Activated CD4-positive, alpha-beta memory T cell treated with anti-CD3 and anti-CD28 coated beads for 36 hours (primary cell): ENCODE results near the gene CCDC102A. TPM values are rescaled to one million over a fixed set of nuclear protein-coding genes. Genes with fewer than 3 reads are reported as not detected.
"Not testable (repeated sequence)": the region's sequence is repeated elsewhere in the genome, so short reads cannot be mapped to it uniquely, and the experiment has no call there.

ENCODE experiments used
- CTCF ChIA-PET: fragments of 350-600 bp; sonication (Branson Sonifier 250); formaldehyde crosslinking; loops from one replicate; lab custom pipeline; 2021; ENCODE audit warnings: antibody characterized with exemption, inconsistent platforms; lab: Charles Lee
- POLR2A ChIA-PET: fragments of 350-600 bp; sonication (Branson Sonifier 250); formaldehyde crosslinking; loops from one replicate; lab custom pipeline; 2021; ENCODE audit warnings: antibody characterized with exemption; lab: Charles Lee
- DNase-seq: peaks from one replicate; pipeline ENCODE4 v3.0.0-alpha.2; 2020
- H3K27ac Mint-ChIP-seq: one replicate; pipeline ENCODE4 v1.8.0; 2021; ENCODE audit warnings: mixed read lengths
- H3K27me3 Mint-ChIP-seq: one replicate; pipeline ENCODE4 v1.8.0; 2021; ENCODE audit warnings: mixed read lengths
- H3K36me3 Mint-ChIP-seq: one replicate; pipeline ENCODE4 v1.8.0; 2021; ENCODE audit warnings: mixed read lengths
- H3K4me1 Mint-ChIP-seq: one replicate; pipeline ENCODE4 v1.8.0; 2021; ENCODE audit warnings: low read depth, mixed read lengths
- H3K4me3 Mint-ChIP-seq: one replicate; pipeline ENCODE4 v1.8.0; 2021; ENCODE audit warnings: mild to moderate bottlenecking, mixed read lengths
- H3K9me3 Mint-ChIP-seq: one replicate; pipeline ENCODE4 v1.8.0; 2021; ENCODE audit warnings: mixed read lengths
- intact Hi-C: fragments of 100-400 bp; cut with micrococcal nuclease; formaldehyde crosslinking; loops from one replicate; pipeline ENCODE4 v1.15.1; 2023
- total RNA-seq, 2 experiments: library from RNA; stranded (reverse); gene quantifications; one replicate each; pipeline ENCODE4 v1.2.3, GENCODE V29; 2021

CCDC102A gene
- total RNA-seq, 2 experiments from 2014 or later: 7.0 to 7.9 TPM

DNA sequence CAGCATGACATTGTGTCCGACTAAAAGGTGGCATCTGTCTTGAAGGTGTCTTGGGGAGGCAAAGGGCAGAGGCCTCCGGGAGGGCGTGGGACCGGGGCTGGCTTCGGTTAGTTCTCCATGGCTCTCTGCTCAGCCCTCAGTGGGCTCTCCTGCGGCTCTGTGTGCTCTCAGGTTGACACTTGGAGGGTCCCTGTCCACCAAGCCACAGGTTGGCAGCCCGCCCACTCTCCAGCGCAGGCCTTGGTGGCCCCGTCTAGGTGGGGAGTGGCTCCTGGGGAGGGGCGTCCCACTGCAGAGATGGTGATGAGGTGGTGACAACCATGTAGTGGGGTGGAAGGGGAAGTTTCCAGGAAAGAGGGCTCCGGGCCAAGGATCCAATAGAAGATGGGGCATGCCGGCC is 37.7 kb upstream of the CCDC102A start:
- Mint-ChIP-seq H3K27ac (no peak overlapping the region), H3K4me1 (peaks cover 26% of the 10 kb centered on the region), H3K9me3 (no peaks in the 10 kb centered on the region), H3K36me3 (no peaks in the 10 kb centered on the region), H3K4me3 (no peak overlapping the region), H3K27me3 (no peaks in the 10 kb centered on the region)
- CTCF ChIA-PET: interaction anchor here (4.8 to 8.7 kb wide), 2 partner anchors 17 to 75 kb away, joined by 69 to 197 read pairs; no protein-coding TSS in a partner anchor
- no peak for DNase-seq
- intact Hi-C loops: no loop called here
- POLR2A ChIA-PET: no interaction called here

DNA sequence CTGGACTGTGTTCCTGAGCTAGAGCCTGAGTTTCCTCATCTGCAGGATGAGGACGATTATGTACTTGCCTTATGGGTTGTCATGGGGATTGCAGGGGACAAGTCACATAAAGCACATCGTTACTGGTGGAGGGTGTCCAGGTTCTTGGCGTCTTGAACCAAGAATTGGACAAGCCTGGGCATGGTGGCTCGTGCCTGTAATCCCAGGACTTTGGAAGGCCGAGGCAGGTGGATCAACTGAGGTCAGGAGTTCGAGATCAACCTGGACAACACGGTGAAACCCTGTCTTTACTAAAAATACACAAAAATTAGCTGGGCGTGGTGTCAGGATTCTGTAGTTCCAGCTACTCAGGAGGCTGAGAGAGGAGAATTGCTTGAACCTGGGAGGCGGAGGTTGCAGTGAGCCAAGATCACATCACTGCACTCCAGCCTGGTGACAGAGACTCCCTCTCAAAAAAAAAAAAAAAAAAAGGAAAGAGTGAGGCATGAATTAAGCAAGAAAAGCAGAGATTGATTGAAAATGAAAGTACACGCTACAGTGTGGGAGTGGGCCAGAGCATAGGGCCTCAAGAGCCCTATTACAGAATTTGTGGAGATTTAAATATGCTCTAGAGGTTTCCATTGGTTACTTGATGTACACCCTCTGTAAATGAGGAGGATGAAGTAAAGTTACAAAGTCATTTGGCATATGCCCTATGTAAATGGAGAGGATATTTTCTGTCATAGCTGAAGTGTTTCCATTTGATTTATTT is 36.8 kb upstream of the CCDC102A start:
- Mint-ChIP-seq H3K4me3 (no peak overlapping the region), H3K36me3 (peaks cover 3% of the 10 kb centered on the region), H3K27ac (peak overlapping the region; percentile 28), H3K4me1 (peaks cover 18% of the 10 kb centered on the region), H3K9me3 (no peaks in the 10 kb centered on the region), H3K27me3 (no peaks in the 10 kb centered on the region)
- POLR2A ChIA-PET: interaction anchor here (0.6 kb wide), 1 partner anchor 38 kb away, joined by 3 read pairs; no protein-coding TSS in a partner anchor
- CTCF ChIA-PET: interaction anchor here (1.7 to 8.7 kb wide), 2 partner anchors 76 to 146 kb away, joined by 3 to 197 read pairs; no protein-coding TSS in a partner anchor
- DNase-seq: no peak
- intact Hi-C loops: loop anchor here (2.0 kb wide), 1 partner anchor 36 kb away; the partner anchor contains the start of gene CCDC102A

DNA sequence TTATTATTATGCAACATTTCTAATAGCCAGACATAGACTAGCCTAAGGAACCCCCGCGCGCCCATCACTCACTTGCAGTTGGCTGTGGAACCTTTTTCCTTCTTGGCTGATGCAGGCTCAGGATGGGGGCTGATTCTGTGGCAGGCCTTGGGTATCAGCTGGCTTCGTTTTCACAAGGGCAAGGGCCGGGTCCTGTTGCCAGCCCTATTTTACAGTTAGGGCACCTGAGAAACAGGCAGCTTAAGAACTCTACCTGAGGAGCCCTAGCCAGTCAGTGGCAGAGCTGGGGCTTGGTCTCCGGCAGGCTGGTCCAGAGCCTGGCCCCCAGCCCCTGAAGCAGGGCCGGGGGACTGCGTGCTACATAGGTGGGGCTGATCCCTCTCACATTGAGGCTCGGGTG is 34.7 kb upstream of the CCDC102A start:
- Mint-ChIP-seq H3K27me3 (no peaks in the 10 kb centered on the region), H3K9me3 (no peaks in the 10 kb centered on the region), H3K4me1 (peaks cover 7% of the 10 kb centered on the region), H3K27ac (no peak overlapping the region), H3K36me3 (peaks cover 5% of the 10 kb centered on the region), H3K4me3 (no peak overlapping the region)
- ChIA-PET POLR2A (no interaction called here), CTCF (interaction anchor here (0.6 kb wide), 1 partner anchor 19 kb away, joined by 3 read pairs; no protein-coding TSS in a partner anchor)
- no peak for DNase-seq
- intact Hi-C loops: no loop called here

DNA sequence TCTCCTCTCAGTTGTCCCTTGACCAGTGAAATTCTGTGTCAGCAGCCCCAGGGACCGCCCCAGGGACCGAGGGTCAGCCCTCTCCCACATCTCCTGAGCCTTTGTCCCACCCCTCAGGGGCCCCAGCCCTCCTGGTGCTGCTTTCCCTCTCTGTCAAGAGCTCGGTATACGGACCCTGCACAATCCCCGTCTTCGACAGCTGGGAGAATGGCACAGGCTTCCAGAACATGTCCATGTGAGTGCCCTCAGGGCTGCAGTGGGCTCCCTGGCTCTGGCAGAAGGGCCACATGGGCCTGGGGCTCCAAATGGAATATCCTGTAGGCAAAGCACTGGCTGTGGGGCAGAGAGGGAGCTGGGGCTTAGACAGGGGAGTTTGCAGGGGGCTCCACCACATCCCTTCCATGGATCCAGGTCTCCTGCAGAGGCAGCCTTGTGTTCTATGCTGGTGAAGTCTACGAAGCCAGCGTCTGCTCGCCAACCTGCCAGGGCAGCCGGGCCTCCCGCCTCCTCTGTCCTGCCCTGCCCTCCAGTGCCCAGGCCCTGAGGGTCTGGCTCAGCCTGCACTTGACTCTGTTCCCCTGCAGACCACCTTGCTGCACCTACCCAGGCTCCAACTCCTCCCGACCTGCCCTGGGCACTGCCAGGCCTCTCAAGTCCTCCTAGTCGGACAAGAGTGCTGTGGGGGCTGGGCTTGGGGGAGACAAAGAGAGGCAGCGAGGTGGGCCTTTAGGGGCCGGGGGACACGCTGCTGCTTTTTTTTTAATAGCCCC is 34.1 kb upstream of the CCDC102A start:
- H3K9me3 Mint-ChIP-seq: no peaks in the 10 kb centered on the region
- H3K36me3 Mint-ChIP-seq: peaks cover 5% of the 10 kb centered on the region
- DNase-seq: no peak
- H3K4me3 Mint-ChIP-seq: no peak overlapping the region
- H3K4me1 Mint-ChIP-seq: peaks cover 7% of the 10 kb centered on the region
- POLR2A ChIA-PET: no interaction called here
- no peaks in the 10 kb centered on the region for H3K27me3 Mint-ChIP-seq
- H3K27ac Mint-ChIP-seq: no peak overlapping the region
- intact Hi-C loops: no loop called here
- CTCF ChIA-PET: interaction anchor here (1.2 kb wide), 1 partner anchor 78 kb away, joined by 3 read pairs; no protein-coding TSS in a partner anchor

DNA sequence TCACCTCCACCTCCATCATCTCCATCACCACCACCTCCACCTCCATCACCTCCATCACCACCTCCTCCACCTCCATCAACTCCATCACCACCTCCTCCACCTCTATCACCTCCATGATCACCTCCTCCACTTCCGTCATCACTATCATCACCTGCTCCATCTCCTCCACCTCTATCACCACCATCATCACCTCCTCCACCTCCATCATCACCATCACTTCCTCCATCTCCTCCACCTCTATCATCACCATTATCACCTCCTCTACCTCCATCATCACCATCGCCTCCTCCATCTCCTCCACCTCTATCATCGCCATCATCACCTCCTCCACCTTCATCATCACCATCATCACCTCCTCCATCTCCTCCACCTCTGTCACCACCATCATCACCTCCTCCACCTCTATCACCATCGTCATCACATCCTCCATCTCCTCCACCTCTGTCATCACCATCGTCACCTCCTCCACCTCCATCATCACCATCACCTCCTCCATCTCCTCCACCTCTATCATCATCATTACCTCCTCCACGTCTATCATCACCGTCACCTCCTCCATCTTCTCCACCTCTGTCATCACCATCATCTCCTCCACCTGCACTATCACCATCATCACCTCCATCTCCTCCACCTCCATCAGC is 33.1 kb upstream of the CCDC102A start:
- no peak for DNase-seq
- no peak overlapping the region for H3K27ac Mint-ChIP-seq

DNA sequence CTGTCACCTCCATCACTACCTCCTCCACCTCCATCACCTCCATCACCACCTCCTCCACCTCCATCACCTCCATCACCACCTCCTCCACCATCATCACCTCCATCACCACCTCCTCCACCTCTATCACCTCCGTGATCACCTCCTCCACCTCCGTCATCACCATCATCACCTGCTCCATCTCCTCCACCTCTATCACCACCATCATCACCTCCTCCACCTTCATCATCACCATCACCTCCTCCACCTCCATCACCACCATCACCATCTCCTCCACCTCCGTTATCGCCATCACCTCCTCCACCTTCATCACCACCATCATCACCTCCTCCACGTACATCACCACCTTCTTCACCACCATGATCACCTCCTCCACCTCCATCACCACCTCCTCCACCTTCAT is 32.4 kb upstream of the CCDC102A start:
- H3K36me3 Mint-ChIP-seq, POLR2A ChIA-PET, H3K9me3 Mint-ChIP-seq, intact Hi-C loops, H3K27me3 Mint-ChIP-seq, DNase-seq, CTCF ChIA-PET, H3K27ac Mint-ChIP-seq, H3K4me3 Mint-ChIP-seq: not testable (repeated sequence)
- H3K4me1 Mint-ChIP-seq: peaks cover 14% of the 10 kb centered on the region

More for the DNA sequence above, 33.1 kb upstream of the CCDC102A start:
- CTCF ChIA-PET: interaction anchor here (1.2 kb wide), 1 partner anchor 79 kb away, joined by 3 read pairs; no protein-coding TSS in a partner anchor
- peaks cover 13% of the 10 kb centered on the region for H3K4me1 Mint-ChIP-seq
- no peak overlapping the region for H3K4me3 Mint-ChIP-seq
- no peaks in the 10 kb centered on the region for H3K9me3 Mint-ChIP-seq
- POLR2A ChIA-PET: no interaction called here
- H3K27me3 Mint-ChIP-seq: no peaks in the 10 kb centered on the region
- intact Hi-C loops: no loop called here
- H3K36me3 Mint-ChIP-seq: peaks cover 5% of the 10 kb centered on the region

DNA sequence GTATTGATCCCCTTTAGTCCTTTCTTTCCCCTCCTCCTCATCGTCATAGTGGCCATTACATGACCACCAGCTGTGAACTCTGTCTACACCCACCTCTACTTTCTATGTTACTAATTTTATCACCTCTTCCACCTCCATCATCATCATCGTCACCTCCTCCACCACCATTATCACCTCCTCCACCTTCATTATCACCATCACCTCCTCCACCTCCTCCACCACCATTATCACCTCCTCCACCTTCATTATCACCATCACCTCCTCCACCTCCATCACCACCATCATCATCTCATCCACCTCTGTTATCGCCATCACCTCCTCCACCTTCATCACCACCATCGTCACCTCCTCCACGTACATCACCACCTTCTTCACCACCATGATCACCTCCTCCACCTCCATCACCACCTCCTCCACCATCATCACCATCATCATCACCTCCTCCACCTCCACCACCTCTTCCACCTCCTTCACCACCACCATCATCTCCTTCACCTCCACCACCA is 31.9 kb upstream of the CCDC102A start:
- Mint-ChIP-seq H3K9me3 (no peaks in the 10 kb centered on the region), H3K4me1 (peaks cover 11% of the 10 kb centered on the region), H3K27ac (no peak overlapping the region), H3K4me3 (no peak overlapping the region), H3K27me3 (no peaks in the 10 kb centered on the region), H3K36me3 (peaks cover 5% of the 10 kb centered on the region)
- DNase-seq: no peak
- ChIA-PET POLR2A (no interaction called here), CTCF (no interaction called here)
- intact Hi-C loops: no loop called here

DNA sequence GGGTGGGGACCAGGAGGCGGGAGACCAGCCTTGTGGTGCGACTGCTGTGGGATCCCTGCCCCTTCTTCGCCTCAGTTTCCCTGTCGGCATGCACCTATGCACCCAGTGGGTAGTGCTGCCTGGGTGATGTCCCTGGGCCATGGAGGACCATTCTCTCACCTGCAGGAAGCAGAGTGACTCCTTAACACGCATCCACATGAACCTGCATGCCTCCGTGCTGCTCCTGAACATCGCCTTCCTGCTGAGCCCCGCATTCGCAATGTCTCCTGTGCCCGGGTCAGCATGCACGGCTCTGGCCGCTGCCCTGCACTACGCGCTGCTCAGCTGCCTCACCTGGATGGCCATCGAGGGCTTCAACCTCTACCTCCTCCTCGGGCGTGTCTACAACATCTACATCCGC is 31.3 kb upstream of the CCDC102A start:
- Mint-ChIP-seq H3K4me3 (no peak overlapping the region), H3K27ac (no peak overlapping the region), H3K4me1 (peaks cover 6% of the 10 kb centered on the region), H3K27me3 (no peaks in the 10 kb centered on the region), H3K36me3 (peaks cover 5% of the 10 kb centered on the region), H3K9me3 (no peaks in the 10 kb centered on the region)
- DNase-seq: no peak
- intact Hi-C loops: no loop called here
- ChIA-PET CTCF (no interaction called here), POLR2A (no interaction called here)

DNA sequence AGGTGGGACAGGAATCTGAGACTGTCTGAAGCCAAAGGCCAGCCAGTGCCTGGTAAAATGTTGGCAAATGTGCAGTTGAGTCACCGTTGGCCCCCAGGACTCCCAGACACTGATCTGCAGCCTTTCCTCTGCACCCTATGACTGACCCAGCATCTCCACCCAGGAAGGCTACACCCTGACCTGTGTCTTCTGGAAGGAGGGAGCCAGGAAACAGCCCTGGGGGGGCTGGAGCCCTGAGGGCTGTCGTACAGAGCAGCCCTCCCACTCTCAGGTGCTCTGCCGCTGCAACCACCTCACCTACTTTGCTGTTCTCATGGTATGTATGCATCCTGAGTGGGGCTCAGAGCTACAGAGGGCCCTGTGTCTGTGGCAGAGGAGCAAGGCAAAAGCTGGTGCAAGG is 30.1 kb upstream of the CCDC102A start:
- Mint-ChIP-seq H3K27ac (no peak overlapping the region), H3K4me1 (peaks cover 6% of the 10 kb centered on the region), H3K36me3 (peaks cover 5% of the 10 kb centered on the region), H3K4me3 (no peak overlapping the region), H3K9me3 (no peaks in the 10 kb centered on the region), H3K27me3 (no peaks in the 10 kb centered on the region)
- POLR2A ChIA-PET: no interaction called here
- CTCF ChIA-PET: interaction anchor here (1.0 kb wide), 1 partner anchor 10 kb away, joined by 3 read pairs; no protein-coding TSS in a partner anchor
- intact Hi-C loops: no loop called here
- DNase-seq: no peak

DNA sequence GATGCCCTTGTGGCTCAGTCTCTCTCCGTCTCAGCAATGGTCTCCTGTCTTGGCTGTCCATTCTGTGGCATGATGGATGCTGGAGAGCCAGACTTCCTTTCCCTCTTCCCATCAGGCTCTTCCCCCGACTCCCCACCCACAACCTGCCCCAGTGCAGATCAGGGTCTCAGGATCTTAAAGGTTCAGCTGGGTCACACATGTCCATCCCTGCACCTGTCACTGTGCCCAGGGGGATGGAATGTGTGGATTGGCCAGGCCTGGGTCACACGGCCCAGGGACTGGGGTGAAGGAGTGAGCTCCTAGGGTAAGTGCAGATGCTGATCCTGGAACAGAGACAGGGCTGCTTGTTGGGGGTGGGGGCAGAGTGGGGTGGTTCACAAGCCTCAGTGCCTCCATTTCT is 29.1 kb upstream of the CCDC102A start:
- no peak for DNase-seq
- Mint-ChIP-seq H3K4me3 (no peak overlapping the region), H3K4me1 (peaks cover 6% of the 10 kb centered on the region), H3K9me3 (peaks cover 5% of the 10 kb centered on the region), H3K27ac (no peak overlapping the region), H3K27me3 (no peaks in the 10 kb centered on the region), H3K36me3 (peaks cover 6% of the 10 kb centered on the region)
- ChIA-PET CTCF (interaction anchor here (2.0 kb wide), 1 partner anchor 10 kb away, joined by 8 read pairs; no protein-coding TSS in a partner anchor), POLR2A (no interaction called here)
- intact Hi-C loops: no loop called here

DNA sequence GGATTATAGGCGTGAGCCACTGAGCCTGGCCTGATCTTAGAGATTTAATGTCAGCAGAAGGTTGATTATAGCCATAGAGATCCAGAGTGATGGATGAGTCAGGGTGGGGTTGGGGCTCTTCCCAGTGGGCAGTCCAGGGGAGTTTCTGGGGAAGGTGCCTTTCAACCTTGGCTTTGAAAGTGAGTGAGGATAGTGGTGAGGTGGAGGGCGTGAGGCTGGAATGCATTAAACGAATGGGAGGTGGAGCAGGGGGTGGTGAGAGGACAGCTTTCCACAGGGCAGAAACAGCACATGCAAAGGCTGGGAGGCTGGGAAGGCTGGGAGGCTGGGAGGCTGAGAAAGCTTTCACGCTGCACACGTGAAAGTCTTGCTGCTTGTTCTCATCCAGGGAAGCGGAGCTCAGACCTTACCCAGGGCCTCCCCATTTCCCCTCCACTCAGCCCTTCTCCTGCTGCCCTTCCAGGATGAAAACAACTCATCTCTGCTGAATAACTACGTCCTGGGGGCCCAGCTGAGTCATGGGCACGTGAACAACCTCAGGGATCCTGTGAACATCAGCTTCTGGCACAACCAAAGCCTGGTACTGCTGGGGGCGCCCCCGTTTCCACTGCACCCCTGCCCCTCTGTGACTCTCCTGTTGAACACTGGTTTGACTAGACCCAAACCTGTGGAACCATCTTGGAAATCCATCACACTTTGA is 28.4 kb upstream of the CCDC102A start:
- H3K27ac Mint-ChIP-seq: no peak overlapping the region
- DNase-seq: no peak
- POLR2A ChIA-PET: no interaction called here
- no peak overlapping the region for H3K4me3 Mint-ChIP-seq
- H3K4me1 Mint-ChIP-seq: peaks cover 6% of the 10 kb centered on the region
- H3K36me3 Mint-ChIP-seq: peaks cover 10% of the 10 kb centered on the region
- CTCF ChIA-PET: interaction anchor here (2.0 kb wide), 1 partner anchor 11 kb away, joined by 8 read pairs; no protein-coding TSS in a partner anchor
- intact Hi-C loops: no loop called here
- no peaks in the 10 kb centered on the region for H3K27me3 Mint-ChIP-seq
- H3K9me3 Mint-ChIP-seq: peaks cover 5% of the 10 kb centered on the region
